Fibroblast of skin of back (primary cell): ENCODE measurements around the gene LRRC27.

ENCODE experiments used
- DNase-seq: peaks from one replicate; pipeline ENCODE4 v3.0.0-alpha.2; 2013

Gene LRRC27

GRCh38 chr10:132416566-132417256 lies 84.7 kb downstream of the LRRC27 start:
- no peak for DNase-seq

DNA sequence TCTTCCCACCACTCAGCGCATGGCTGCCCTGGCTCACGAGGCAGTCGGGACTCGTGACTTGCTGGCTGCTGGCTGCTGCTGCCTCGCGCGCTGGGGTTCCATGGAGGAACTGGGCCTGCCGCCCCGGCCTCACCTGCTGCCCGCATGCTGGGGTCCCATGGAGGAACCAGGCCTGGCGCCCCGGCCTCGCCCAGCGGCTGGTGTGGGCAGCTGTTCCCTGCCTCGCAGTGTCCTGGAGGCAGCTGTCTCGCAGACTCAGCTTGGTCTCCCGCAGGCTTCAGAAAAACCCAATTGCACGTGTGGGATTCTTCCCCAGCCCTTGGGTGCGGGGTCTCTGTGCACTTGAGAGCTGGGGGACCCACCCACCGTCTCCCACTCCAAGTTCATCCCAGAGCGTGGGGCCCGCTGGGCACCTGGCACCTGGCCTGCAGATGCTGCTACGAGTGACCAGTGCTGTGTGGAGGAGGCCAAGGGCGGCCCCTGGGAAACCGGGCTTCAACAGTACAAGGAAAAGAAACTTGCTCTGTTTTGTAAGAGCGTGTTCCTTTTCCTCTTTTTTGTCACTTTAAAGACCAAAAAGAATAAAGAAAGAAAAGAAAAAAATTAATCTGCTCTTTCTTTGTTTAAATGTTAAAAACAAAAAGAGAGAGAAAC lies 85.4 kb downstream of the LRRC27 start:
- no peak for DNase-seq

DNA sequence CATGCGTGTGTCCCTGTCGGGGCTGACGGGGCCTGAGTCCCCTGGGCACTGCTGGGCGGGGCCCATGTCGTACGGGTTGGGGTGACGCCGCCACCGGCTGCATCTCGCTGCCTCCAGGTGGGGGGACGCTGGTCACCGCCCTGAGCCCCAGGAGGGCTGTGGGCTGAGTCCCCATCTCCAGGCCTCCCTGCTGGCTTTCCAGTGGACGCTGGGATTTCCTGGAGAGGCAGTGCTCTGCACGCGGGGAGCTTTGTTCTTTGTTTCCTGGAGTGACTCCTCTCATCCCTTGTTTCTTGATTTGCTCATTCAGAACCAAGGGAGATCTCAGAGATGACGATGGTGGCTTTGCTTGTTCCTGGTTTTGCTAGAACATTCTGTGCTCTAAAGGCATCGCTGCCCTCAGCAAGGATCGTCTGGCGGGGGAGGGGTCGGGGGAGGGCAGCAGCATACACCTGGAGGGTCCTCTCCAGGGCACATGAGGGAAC lies 86.0 kb downstream of the LRRC27 start:
- peak; percentile 21 for DNase-seq

DNA sequence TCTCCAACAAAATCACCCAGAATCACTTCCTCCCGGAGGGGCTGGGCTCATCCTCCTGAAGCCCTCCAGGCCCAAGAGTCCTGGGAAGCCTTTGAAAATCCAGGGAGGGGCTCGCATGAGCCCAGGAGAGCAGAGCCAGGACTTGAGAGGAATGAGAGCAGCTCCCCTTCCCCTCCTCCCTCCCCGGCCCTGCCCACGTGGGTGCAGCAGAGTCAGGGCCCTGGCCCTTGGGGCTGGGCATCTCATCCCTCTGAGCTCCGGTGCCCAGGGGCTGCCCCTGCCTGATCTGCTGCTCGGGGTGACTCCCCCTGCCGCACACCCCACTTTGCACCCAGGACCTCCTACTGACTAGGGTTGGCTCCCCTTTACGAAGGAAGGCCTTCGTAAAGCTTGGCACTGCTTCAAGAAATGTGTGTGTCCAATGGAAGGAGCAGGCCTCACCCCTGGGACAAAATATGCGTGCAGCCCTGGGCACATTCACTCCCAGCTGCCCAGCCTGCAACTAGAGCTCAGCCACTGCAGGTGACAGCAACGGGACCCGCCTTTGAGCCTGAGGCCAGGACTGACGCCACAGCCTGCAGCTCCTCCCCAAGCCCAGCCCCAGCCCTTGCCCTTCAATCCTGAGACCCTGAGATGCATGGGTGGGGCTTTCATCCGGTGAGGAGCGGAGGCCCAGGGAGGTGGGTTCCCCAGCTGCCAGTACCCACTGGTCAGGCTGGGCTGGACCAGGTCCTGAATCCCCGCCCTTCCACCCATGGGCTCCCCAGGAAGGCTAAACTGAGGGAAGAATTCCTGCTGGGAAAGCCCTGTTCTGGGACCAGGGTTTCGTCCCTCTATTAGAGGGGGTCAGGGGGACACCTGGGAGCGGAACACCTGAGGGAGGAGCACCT lies 86.8 kb downstream of the LRRC27 start:
- DNase-seq: peak; percentile 32

- DNase-seq: no peak
Observed at GRCh38 chr10:132419538-132420468, 87.8 kb downstream of the LRRC27 start.

- DNase-seq: no peak
Observed at GRCh38 chr10:132420469-132420980, 88.5 kb downstream of the LRRC27 start.

GRCh38 chr10:132420981-132421846 lies 89.2 kb downstream of the LRRC27 start:
- DNase-seq: peak; percentile 83

GRCh38 chr10:132421847-132422751 lies 90.1 kb downstream of the LRRC27 start:
- DNase-seq: no peak

DNA sequence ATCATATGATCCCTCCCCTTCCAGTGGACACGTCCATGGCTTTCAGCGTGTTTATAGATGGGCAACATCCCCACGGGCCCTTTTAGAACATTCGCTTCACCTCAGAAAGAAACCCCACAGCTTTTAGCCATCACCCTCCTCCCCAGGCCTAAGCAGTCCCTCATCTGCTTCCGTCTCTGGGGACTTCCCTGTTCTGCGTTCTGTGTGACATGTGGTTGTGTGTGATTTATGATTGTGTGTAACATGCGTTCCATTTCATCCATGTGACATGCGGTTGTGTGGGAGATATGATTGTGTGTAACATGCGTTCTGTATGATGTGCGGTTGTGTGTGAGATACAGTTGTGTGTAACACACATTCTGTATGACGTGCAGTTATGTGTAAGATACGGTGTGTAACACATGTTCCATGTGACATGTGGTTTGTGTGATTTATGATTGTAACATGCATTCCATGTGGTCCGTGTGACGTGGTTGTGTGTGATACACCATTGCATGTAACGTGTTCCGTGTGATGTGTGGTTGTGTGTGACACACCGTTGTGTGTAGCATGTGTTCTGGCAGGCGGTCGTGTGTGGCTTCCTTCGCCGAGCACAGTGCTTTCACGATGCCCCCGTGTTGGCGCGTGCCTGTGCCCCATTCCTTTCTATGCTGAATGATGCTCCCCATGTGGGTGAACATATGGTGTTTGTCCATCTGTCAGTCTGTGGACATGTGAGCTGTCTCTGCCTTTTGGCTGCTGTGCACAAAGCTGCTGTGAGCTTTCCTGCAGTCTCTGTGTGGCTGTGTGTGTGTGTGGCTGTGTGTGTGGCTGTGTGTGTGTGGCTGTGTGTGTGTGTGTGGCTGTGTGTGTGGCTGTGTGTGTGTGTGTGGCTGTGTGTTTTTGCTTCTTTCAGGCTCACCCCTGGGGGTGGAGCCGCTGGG lies 91.2 kb downstream of the LRRC27 start:
- no peak for DNase-seq

GRCh38 chr10:132423966-132424861 lies 92.2 kb downstream of the LRRC27 start:
- no peak for DNase-seq

DNA sequence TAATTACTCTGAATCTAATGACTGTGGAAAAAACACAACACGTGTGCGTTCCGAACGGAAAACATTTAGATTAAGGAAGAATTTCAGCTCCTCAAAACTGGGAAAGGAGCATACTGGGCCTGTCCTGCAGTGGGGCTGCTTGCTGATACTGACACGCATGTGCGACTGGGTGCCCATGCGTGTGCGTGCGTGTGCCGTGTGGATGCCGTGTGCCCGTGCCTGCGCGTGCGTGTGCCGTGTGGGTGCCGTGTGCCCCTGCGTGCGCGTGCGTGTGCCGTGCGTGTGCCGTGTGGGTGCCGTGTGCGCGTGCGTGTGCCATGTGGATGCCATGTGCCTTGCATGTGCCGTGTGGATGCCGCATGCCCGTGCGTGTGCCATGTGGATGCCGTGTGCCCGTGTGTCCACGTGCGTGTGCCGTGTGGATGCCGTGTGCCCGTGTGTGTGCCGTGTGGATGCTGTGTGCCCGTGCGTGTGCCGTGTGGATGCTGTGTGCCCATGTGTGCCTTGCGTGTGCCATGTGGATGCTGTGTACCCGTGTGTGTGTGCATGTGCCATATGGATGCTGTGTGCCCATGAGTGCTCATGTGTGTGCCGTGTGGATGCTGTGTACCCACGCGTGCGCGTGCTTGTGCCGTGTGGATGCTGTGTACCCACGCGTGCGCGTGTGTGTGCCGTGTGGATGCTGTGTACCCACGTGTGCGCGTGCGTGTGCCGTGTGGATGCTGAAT lies 93.2 kb downstream of the LRRC27 start:
- DNase-seq: no peak

DNA sequence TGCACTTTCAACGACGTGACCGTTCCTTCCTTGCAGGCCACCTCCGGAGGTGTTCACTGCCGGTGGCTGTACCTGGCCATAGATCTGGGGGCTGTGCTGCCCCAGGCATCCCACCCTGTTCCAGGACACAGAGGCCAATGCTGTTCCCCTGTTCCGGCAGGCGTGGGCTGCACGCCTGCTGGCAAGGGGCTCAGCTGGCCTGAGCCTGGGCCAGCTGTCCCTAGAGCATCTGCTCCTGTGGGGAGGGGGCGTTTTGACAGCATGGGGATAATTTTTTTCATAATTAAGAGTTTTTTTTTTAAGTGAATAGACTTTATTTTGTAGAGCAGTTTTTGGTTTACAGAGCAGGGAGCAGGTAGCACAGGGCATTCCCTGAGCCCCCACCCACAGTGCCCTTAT lies 93.8 kb downstream of the LRRC27 start:
- DNase-seq: no peak

GRCh38 chr10:132427006-132427771 lies 95.2 kb downstream of the LRRC27 start:
- DNase-seq: no peak

- no peak for DNase-seq
Observed at GRCh38 chr10:132427939-132428367, 96.0 kb downstream of the LRRC27 start.

GRCh38 chr10:132428486-132428995 lies 96.5 kb downstream of the LRRC27 start:
- DNase-seq: no peak
